Liver (tissue), 9 donors: Measurements from ENCODE around the gene LHX3. TPM values are rescaled to one million over a fixed set of nuclear protein-coding genes. Genes with fewer than 3 reads are reported as not detected.

Source experiments
- DNase-seq: peaks from one replicate; pipeline ENCODE4 v3.0.0-alpha.2; 2017; ENCODE audit warnings: low spot score
- H3K27ac ChIP-seq, 2 donors: one replicate each; pipeline ENCODE4 v1.7.0; 2013; ENCODE audit warnings: inconsistent platforms in 2 of 2, low read length in 2 of 2, control low read depth in 1 of 2, low read depth in 1 of 2, mild to moderate bottlenecking in 1 of 2
- H3K27me3 ChIP-seq, 4 donors: one replicate each; pipeline versions ENCODE4 v1.6.1 to v1.7.0; 2013; ENCODE audit warnings: low read length in 3 of 4, inconsistent platforms in 1 of 4, mild to moderate bottlenecking in 1 of 4, moderate library complexity in 1 of 4; ENCODE audit not compliant: control insufficient read depth in 4 of 4, insufficient read depth in 4 of 4
- H3K36me3 ChIP-seq, 4 donors: one replicate each; pipeline versions ENCODE4 v1.6.1 to v1.7.0; 2013; ENCODE audit warnings: low read length in 3 of 4, mild to moderate bottlenecking in 3 of 4, low read depth in 1 of 4, moderate library complexity in 1 of 4; ENCODE audit not compliant: control insufficient read depth in 4 of 4, insufficient read depth in 3 of 4
- H3K4me1 ChIP-seq, 4 donors: one replicate each; pipeline versions ENCODE4 v1.6.1 to v1.7.0; 2013; ENCODE audit warnings: low read length in 3 of 4, mild to moderate bottlenecking in 3 of 4, moderate library complexity in 1 of 4; ENCODE audit not compliant: control insufficient read depth in 4 of 4, insufficient read depth in 4 of 4
- H3K4me3 ChIP-seq, 3 donors: one replicate each; pipeline versions ENCODE4 v1.6.1 to v1.7.0; 2013; ENCODE audit warnings: low read length in 3 of 3, control low read depth in 1 of 3, low read depth in 1 of 3, mild to moderate bottlenecking in 1 of 3
- H3K9ac ChIP-seq, 2 donors: one replicate each; pipeline ENCODE4 v1.7.0; 2013; ENCODE audit warnings: low read length in 2 of 2, mild to moderate bottlenecking in 2 of 2, moderate library complexity in 2 of 2, control low read depth in 1 of 2, low read depth in 1 of 2
- H3K9me3 ChIP-seq, 4 donors: one replicate each; pipeline versions ENCODE4 v1.6.1 to v1.7.0; 2013; ENCODE audit warnings: low read length in 3 of 4; ENCODE audit not compliant: control insufficient read depth in 4 of 4
- CTCF ChIP-seq: fragments of 150-350 bp; IDR thresholded peaks from 2 replicates; pipeline ENCODE4 v1.5.1; 2017; ENCODE audit warnings: improper control_type of control experiment, low read depth, low read length; ENCODE audit not compliant: missing input control
- EGR1 ChIP-seq, 2 donors: IDR thresholded peaks; 2 replicates each; pipeline ENCODE4 v1.6.1; 2016 to 2018; ENCODE audit warnings: antibody characterized with exemption in 2 of 2, low read depth in 2 of 2
- FOXA1 ChIP-seq: IDR thresholded peaks from 2 replicates; pipeline ENCODE4 v1.6.1; 2016; ENCODE audit warnings: antibody characterized with exemption
- FOXA2 ChIP-seq: IDR thresholded peaks from 2 replicates; pipeline ENCODE4 v1.6.1; 2016; ENCODE audit warnings: antibody characterized with exemption
- GABPA ChIP-seq, 2 donors: IDR thresholded peaks in 1 of 2; conservative IDR thresholded peaks in 1 of 2; 2 replicates each; pipeline ENCODE4 v1.6.1; 2016; ENCODE audit warnings: antibody characterized with exemption in 2 of 2, mild to moderate bottlenecking in 1 of 2, moderate library complexity in 1 of 2
- HNF4A ChIP-seq, 2 donors: conservative IDR thresholded peaks; 2 replicates each; pipeline ENCODE4 v1.6.1; 2016; ENCODE audit warnings: antibody characterized with exemption in 2 of 2, mild to moderate bottlenecking in 2 of 2
- HNF4G ChIP-seq: IDR thresholded peaks from 2 replicates; pipeline ENCODE4 v1.6.1; 2016; ENCODE audit warnings: antibody characterized with exemption
- RAD21 ChIP-seq, 2 donors: IDR thresholded peaks; 2 replicates each; pipeline ENCODE4 v1.6.1; 2016; ENCODE audit warnings: antibody characterized with exemption in 2 of 2, mild to moderate bottlenecking in 2 of 2
- RXRA ChIP-seq, 2 donors: IDR thresholded peaks; 2 replicates each; pipeline ENCODE4 v1.6.1; 2017 to 2018; ENCODE audit warnings: antibody characterized with exemption in 2 of 2, mild to moderate bottlenecking in 1 of 2
- SP1 ChIP-seq: IDR thresholded peaks from 2 replicates; pipeline ENCODE4 v1.6.1; 2018; ENCODE audit warnings: antibody characterized with exemption, mild to moderate bottlenecking
- YY1 ChIP-seq: IDR thresholded peaks from 2 replicates; pipeline ENCODE4 v1.6.1; 2016; ENCODE audit warnings: antibody characterized with exemption, mild to moderate bottlenecking
- WGBS: extraction: QIAGEN DNeasy Blood & Tissue Kit; methylation state at CpG from one replicate; pipeline ENCODE4 v1.1.7; 2013; 5-methylcytosine and 5-hydroxymethylcytosine counted together
- polyA plus RNA-seq, 2 donors: library from polyadenylated mRNA; stranded (reverse) in 1 of 2; unstranded in 1 of 2; fragments of 200-250 nt in 1 of 2; fragments of >200 nt in 1 of 2; fragmentation: Nextera tagmentation in 1 of 2; extraction: Ambion mirVana in 1 of 2; gene quantifications; one replicate each; pipeline versions ENCODE4 v1.2.1 to v1.2.3, GENCODE V29; 2013 to 2015
- total RNA-seq, 2 donors: library from RNA; depleted of rRNA; stranded (reverse); fragments of >200 nt; gene quantifications; one replicate each; pipeline ENCODE4 v1.2.3, GENCODE V29; 2014
- TF ChIP-seq, protein P1 (sequence below): IDR thresholded peaks from 2 replicates; pipeline ENCODE4 v1.6.1; 2016; ENCODE audit warnings: antibody characterized with exemption
- TF ChIP-seq, protein P2 (sequence below): IDR thresholded peaks from 2 replicates; pipeline ENCODE4 v1.6.1; 2016; ENCODE audit warnings: antibody characterized with exemption, mild to moderate bottlenecking
- TF ChIP-seq, protein P3 (sequence below): IDR thresholded peaks from 2 replicates; pipeline ENCODE4 v1.6.1; 2016; ENCODE audit warnings: antibody characterized with exemption
- donor health status: healthy.
- donor health status: healthy.
- donor health status: healthy.
- donor health status: healthy.
- donor health status: healthy.

LHX3 gene
- total and polyA plus RNA-seq, 4 donors = not detected

DNA sequence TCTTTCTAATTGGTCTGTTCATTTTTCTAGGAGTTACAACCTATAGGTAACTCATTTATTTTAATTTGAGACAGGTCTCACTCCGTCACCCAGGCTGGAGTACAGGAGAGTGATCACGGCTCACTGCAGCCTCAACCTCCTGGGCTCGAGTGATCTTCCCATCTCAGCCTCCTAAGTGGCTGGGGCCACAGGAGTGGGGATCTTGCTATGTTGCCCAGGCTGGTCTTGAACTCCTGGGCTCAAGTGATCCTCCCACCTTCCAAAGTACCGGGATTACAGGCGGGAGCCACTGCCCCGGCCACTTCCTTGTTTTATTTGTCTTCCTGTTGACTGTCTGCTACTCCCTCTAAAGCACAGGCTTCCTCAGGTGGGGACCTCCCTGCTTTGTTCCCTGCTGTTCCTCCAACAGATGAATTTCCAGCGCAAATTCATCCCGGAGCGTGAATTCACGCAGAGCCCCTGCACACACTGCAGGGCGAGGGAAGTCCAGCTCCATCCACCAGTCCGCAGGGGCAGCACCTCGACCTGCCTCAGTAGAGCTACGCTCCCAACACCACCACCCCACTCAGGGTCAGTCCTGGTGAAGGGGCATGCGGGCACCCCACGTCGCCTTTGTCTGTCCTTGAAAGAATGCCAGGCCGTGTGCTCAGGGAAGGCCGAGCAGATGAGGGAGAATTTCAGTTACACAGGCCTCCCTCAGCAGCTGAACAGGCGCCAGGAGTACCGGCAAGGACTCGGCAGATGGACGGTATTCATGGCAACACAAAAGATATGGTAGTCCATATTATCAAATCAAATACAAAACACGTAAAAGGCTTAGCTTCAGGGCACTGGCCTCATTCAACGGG is 34.4 kb upstream of the LHX3 start (continued):
- TF ChIP-seq FOXA2 (no peak), HNF4A (conservative IDR thresholded peaks at IDR 0.05) (no peak), RAD21 (IDR thresholded peaks at IDR 0.05) (no peak), HNF4G (no peak), SP1 (no peak), EGR1 (IDR thresholded peaks at IDR 0.05; ENCODE audit: low read depth in 2 of 2) (no peak), YY1 (no peak)
- TF ChIP-seq, protein P1, sequence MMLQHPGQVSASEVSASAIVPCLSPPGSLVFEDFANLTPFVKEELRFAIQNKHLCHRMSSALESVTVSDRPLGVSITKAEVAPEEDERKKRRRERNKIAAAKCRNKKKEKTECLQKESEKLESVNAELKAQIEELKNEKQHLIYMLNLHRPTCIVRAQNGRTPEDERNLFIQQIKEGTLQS = no peak

DNA sequence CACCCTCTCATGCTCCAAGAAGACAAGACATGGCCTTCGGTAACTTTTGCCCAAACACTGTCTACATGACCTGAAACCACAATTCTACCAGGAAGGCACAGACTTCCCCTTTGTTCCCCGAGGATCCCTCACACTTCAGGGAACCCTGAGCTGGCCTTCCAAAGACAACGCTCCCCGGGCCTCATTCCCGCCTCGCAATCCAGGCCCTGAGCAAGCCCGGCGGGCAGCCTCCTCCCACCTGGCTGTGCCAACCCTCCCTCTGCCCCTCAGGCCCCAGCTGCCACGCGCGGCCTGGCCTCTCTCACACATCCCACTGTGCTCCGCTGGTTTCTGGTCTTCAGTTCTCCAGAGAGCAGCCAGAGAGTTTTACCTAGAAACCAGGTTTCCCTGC is 33.4 kb upstream of the LHX3 start:
- no peak overlapping the region for H3K27ac ChIP-seq
- WGBS = 92% methylated on average over 12 of the region's 12 CpGs
- H3K9ac ChIP-seq = no peak overlapping the region
- TF ChIP-seq, protein P1 = no peak
- TF ChIP-seq FOXA1 (no peak), RXRA (IDR thresholded peaks at IDR 0.05) (no peak), CTCF (no peak), RAD21 (IDR thresholded peaks at IDR 0.05) (no peak), FOXA2 (no peak), HNF4A (conservative IDR thresholded peaks at IDR 0.05) (no peak), GABPA (IDR thresholded peaks at IDR 0.05 in 1 of 2, conservative IDR thresholded peaks at IDR 0.05 in 1 of 2) (no peak), EGR1 (IDR thresholded peaks at IDR 0.05; ENCODE audit: low read depth in 2 of 2) (no peak)
- TF ChIP-seq, protein P2, sequence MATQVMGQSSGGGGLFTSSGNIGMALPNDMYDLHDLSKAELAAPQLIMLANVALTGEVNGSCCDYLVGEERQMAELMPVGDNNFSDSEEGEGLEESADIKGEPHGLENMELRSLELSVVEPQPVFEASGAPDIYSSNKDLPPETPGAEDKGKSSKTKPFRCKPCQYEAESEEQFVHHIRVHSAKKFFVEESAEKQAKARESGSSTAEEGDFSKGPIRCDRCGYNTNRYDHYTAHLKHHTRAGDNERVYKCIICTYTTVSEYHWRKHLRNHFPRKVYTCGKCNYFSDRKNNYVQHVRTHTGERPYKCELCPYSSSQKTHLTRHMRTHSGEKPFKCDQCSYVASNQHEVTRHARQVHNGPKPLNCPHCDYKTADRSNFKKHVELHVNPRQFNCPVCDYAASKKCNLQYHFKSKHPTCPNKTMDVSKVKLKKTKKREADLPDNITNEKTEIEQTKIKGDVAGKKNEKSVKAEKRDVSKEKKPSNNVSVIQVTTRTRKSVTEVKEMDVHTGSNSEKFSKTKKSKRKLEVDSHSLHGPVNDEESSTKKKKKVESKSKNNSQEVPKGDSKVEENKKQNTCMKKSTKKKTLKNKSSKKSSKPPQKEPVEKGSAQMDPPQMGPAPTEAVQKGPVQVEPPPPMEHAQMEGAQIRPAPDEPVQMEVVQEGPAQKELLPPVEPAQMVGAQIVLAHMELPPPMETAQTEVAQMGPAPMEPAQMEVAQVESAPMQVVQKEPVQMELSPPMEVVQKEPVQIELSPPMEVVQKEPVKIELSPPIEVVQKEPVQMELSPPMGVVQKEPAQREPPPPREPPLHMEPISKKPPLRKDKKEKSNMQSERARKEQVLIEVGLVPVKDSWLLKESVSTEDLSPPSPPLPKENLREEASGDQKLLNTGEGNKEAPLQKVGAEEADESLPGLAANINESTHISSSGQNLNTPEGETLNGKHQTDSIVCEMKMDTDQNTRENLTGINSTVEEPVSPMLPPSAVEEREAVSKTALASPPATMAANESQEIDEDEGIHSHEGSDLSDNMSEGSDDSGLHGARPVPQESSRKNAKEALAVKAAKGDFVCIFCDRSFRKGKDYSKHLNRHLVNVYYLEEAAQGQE = no peak
- TF ChIP-seq, protein P3, sequence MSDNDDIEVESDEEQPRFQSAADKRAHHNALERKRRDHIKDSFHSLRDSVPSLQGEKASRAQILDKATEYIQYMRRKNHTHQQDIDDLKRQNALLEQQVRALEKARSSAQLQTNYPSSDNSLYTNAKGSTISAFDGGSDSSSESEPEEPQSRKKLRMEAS = no peak
- H3K4me3 ChIP-seq = no peak overlapping the region
- peaks cover 0 to 6% (median 0%) of the 10 kb centered on the region in 4 donors for H3K36me3 ChIP-seq
- H3K9me3 ChIP-seq = no peaks in the 10 kb centered on the region
- no peaks in the 10 kb centered on the region for H3K4me1 ChIP-seq
- no peaks in the 10 kb centered on the region for H3K27me3 ChIP-seq
- no peak for DNase-seq
